ENCODE measurements around the gene BET1.

BET1 gene

DNA sequence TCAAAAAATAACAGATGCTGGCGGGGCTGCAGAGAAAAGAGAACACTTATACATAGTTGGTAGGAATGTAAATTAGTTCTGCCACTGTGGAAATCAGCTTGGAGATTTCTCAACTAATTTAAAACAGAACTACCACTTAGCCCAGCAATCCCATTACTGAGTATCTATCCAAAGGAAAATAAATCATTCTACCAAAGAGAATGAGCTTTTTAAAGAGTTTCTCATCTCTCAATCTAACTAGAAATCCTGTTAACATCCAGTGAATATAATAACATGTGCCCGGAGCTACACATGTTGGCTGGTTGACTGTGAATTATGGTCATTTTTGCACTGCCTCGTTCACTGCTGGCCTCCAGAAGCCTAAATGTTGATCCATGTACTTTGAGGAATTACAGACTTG lies 39.3 kb downstream of the BET1 start:
- no peak overlapping the region for H3K9ac ChIP-seq (ENCODE audit: low read depth, low read length)
- no peak overlapping the region for H3K4me2 ChIP-seq (ENCODE audit: insufficient read depth, low read length)
- no peak for TF ChIP-seq EZH2 (IDR thresholded peaks at IDR 0.05; ENCODE audit: borderline replicate concordance, low read depth, low read length, severe bottlenecking)
- TF ChIP-seq CTCF (IDR thresholded peaks at IDR 0.05; ENCODE audit: borderline replicate concordance, extremely low read depth, low read length, poor library complexity, severe bottlenecking), result no peak
- H3K4me1 ChIP-seq (ENCODE audit: insufficient read depth, low read length), result no peaks in the 10 kb centered on the region
- no peaks in the 10 kb centered on the region for H3K9me3 ChIP-seq (ENCODE audit: insufficient read depth, low read length, severe bottlenecking)
- no peak for DNase-seq
- H3K36me3 ChIP-seq (ENCODE audit: insufficient read depth, low read length), result no peaks in the 10 kb centered on the region
- H3K79me2 ChIP-seq (ENCODE audit: insufficient read depth, low read length), result no peaks in the 10 kb centered on the region
- no peak for ATAC-seq (ENCODE audit: insufficient read depth, low read depth)
- no peaks in the 10 kb centered on the region for H4K20me1 ChIP-seq (ENCODE audit: insufficient read depth, low read length)
- H3K27ac ChIP-seq (ENCODE audit: low read length), result no peak overlapping the region
- H3K4me3 ChIP-seq (ENCODE audit: low read depth in 1 of 2, low read length in 2 of 2), result no peak overlapping the region
- no peak overlapping the region for H2AFZ ChIP-seq (ENCODE audit: low read depth, low read length)
- no peaks in the 10 kb centered on the region for H3K27me3 ChIP-seq (ENCODE audit: insufficient read depth, low read length, poor library complexity)

- H3K4me3 ChIP-seq (ENCODE audit: low read depth in 1 of 2, low read length in 2 of 2), result no peak overlapping the region
- TF ChIP-seq EZH2 (IDR thresholded peaks at IDR 0.05; ENCODE audit: borderline replicate concordance, low read depth, low read length, severe bottlenecking) (no peak), CTCF (IDR thresholded peaks at IDR 0.05; ENCODE audit: borderline replicate concordance, extremely low read depth, low read length, poor library complexity, severe bottlenecking) (no peak)
These were observed 39.9 kb downstream of the BET1 start for GRCh38 chr7:93964262-93964661.

GRCh38 chr7:93960986-93961385 lies 43.2 kb downstream of the BET1 start:
- no peak for ATAC-seq (ENCODE audit: insufficient read depth, low read depth)
- no peak overlapping the region for H3K27ac ChIP-seq (ENCODE audit: low read length)
- no peaks in the 10 kb centered on the region for H3K36me3 ChIP-seq (ENCODE audit: insufficient read depth, low read length)
- no peaks in the 10 kb centered on the region for H3K27me3 ChIP-seq (ENCODE audit: insufficient read depth, low read length, poor library complexity)
- no peaks in the 10 kb centered on the region for H4K20me1 ChIP-seq (ENCODE audit: insufficient read depth, low read length)
- no peak overlapping the region for H2AFZ ChIP-seq (ENCODE audit: low read depth, low read length)
- no peak for DNase-seq
- no peak overlapping the region for H3K9ac ChIP-seq (ENCODE audit: low read depth, low read length)
- H3K4me3 ChIP-seq (ENCODE audit: low read depth in 1 of 2, low read length in 2 of 2), result no peak overlapping the region
- H3K79me2 ChIP-seq (ENCODE audit: insufficient read depth, low read length), result no peaks in the 10 kb centered on the region
- no peak overlapping the region for H3K4me2 ChIP-seq (ENCODE audit: insufficient read depth, low read length)
- no peaks in the 10 kb centered on the region for H3K9me3 ChIP-seq (ENCODE audit: insufficient read depth, low read length, severe bottlenecking)
- TF ChIP-seq EZH2 (IDR thresholded peaks at IDR 0.05; ENCODE audit: borderline replicate concordance, low read depth, low read length, severe bottlenecking) (no peak), CTCF (IDR thresholded peaks at IDR 0.05; ENCODE audit: borderline replicate concordance, extremely low read depth, low read length, poor library complexity, severe bottlenecking) (no peak)
- H3K4me1 ChIP-seq (ENCODE audit: insufficient read depth, low read length), result no peaks in the 10 kb centered on the region

More at GRCh38 chr7:93964262-93964661, 39.9 kb downstream of the BET1 start:
- no peak overlapping the region for H3K27ac ChIP-seq (ENCODE audit: low read length)
- no peak overlapping the region for H3K4me2 ChIP-seq (ENCODE audit: insufficient read depth, low read length)
- no peaks in the 10 kb centered on the region for H3K79me2 ChIP-seq (ENCODE audit: insufficient read depth, low read length)
- no peaks in the 10 kb centered on the region for H3K27me3 ChIP-seq (ENCODE audit: insufficient read depth, low read length, poor library complexity)
- H3K9ac ChIP-seq (ENCODE audit: low read depth, low read length), result no peak overlapping the region
- no peaks in the 10 kb centered on the region for H3K4me1 ChIP-seq (ENCODE audit: insufficient read depth, low read length)
- no peaks in the 10 kb centered on the region for H3K36me3 ChIP-seq (ENCODE audit: insufficient read depth, low read length)
- H2AFZ ChIP-seq (ENCODE audit: low read depth, low read length), result no peak overlapping the region
- H4K20me1 ChIP-seq (ENCODE audit: insufficient read depth, low read length), result no peaks in the 10 kb centered on the region
- no peak for ATAC-seq (ENCODE audit: insufficient read depth, low read depth)
- no peak for DNase-seq
- no peaks in the 10 kb centered on the region for H3K9me3 ChIP-seq (ENCODE audit: insufficient read depth, low read length, severe bottlenecking)

GRCh38 chr7:93958651-93959050 lies 45.5 kb downstream of the BET1 start:
- TF ChIP-seq CTCF (IDR thresholded peaks at IDR 0.05; ENCODE audit: borderline replicate concordance, extremely low read depth, low read length, poor library complexity, severe bottlenecking), result no peak
- no peak for TF ChIP-seq EZH2 (IDR thresholded peaks at IDR 0.05; ENCODE audit: borderline replicate concordance, low read depth, low read length, severe bottlenecking)

More at GRCh38 chr7:93958651-93959050, 45.5 kb downstream of the BET1 start:
- Histone ChIP-seq H3K27ac (ENCODE audit: low read length) (no peak overlapping the region), H3K4me3 (ENCODE audit: low read depth in 1 of 2, low read length in 2 of 2) (no peak overlapping the region), H3K27me3 (ENCODE audit: insufficient read depth, low read length, poor library complexity) (no peaks in the 10 kb centered on the region), H3K9ac (ENCODE audit: low read depth, low read length) (no peak overlapping the region), H2AFZ (ENCODE audit: low read depth, low read length) (no peak overlapping the region), H3K36me3 (ENCODE audit: insufficient read depth, low read length) (no peaks in the 10 kb centered on the region), H3K4me2 (ENCODE audit: insufficient read depth, low read length) (no peak overlapping the region), H3K79me2 (ENCODE audit: insufficient read depth, low read length) (no peaks in the 10 kb centered on the region), H4K20me1 (ENCODE audit: insufficient read depth, low read length) (no peaks in the 10 kb centered on the region), H3K9me3 (ENCODE audit: insufficient read depth, low read length, severe bottlenecking) (no peaks in the 10 kb centered on the region), H3K4me1 (ENCODE audit: insufficient read depth, low read length) (no peaks in the 10 kb centered on the region)
- DNase-seq, result no peak
- no peak for ATAC-seq (ENCODE audit: insufficient read depth, low read depth)
